Vagina (tissue), 2 donors: ENCODE results near the gene TDRD9.

Source experiments
- CTCF ChIP-seq, 3 experiments: fragments of 450-650 bp in 2 of 3; fragments of 200-600 bp in 1 of 3; sonication (generic) in 1 of 3; IDR thresholded peaks; one replicate each; pipeline ENCODE4 v1.5.1; 2017 to 2019; ENCODE audit warnings: antibody characterized with exemption in 3 of 3, mild to moderate bottlenecking in 2 of 3, moderate library complexity in 2 of 3
- POLR2A ChIP-seq, 2 donors: fragments of 450-650 bp; IDR thresholded peaks; one replicate each; pipeline ENCODE4 v1.6.1; 2017; ENCODE audit warnings: antibody characterized with exemption in 2 of 2, mild to moderate bottlenecking in 2 of 2, moderate library complexity in 2 of 2

DNA sequence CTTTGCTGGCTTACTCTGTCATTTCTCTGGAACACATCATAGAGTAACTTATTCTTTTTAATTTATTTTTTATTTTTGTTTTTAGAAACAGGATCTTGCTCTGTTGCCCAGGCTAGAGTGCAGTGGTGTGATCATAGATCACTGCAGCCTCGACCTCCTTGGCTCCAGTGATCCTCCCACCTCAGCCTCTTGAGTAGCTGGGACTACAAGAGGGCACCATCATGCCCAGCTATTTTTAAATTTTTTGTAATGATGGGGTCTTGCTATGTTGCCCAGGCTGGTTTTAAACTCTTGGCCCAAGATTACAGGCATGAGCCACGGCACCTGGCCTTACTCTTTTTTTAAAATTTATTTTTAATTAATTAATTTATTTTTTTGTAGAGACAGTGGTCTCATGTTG lies 46.3 kb downstream of the TDRD9 start:
- TF ChIP-seq CTCF (IDR thresholded peaks at IDR 0.05), result no peak
- TF ChIP-seq POLR2A (IDR thresholded peaks at IDR 0.05), result no peak
